K562 (cell line): ENCODE data around the gene DMWD.

Experiments
- ATF3 ChIP-seq, 2 experiments: fragments of 450-650 bp in 1 of 2; sonication (generic) in 1 of 2; formaldehyde crosslinking in 1 of 2; IDR thresholded peaks in 1 of 2; conservative IDR thresholded peaks in 1 of 2; 2 replicates each; pipeline versions ENCODE4 v1.6.1 to v1.8.1; 2016 to 2023; ENCODE audit warnings: mild to moderate bottlenecking in 2 of 2, moderate library complexity in 2 of 2, inconsistent platforms in 1 of 2, missing genetic modification reagents in 1 of 2
- CTCF ChIP-seq, 3 experiments: IDR thresholded peaks in 2 of 3; conservative IDR thresholded peaks in 1 of 3; 2 replicates each; pipeline ENCODE4 v1.5.1; 2011 to 2012; ENCODE audit warnings: low read length in 3 of 3, mild to moderate bottlenecking in 3 of 3, control low read depth in 2 of 3, improper control_type of control experiment in 1 of 3, inconsistent platforms in 1 of 3, low read depth in 1 of 3, mixed read lengths in 1 of 3, moderate library complexity in 1 of 3; ENCODE audit not compliant: insufficient read depth in 2 of 3
- GTF2F1 ChIP-seq: IDR thresholded peaks from 2 replicates; pipeline ENCODE4 v1.6.1; 2011; ENCODE audit warnings: low read depth, low read length, improper control_type of control experiment
- KLF6 ChIP-seq: fragments of 250-450 bp; sonication (Bioruptor Pico); IDR thresholded peaks from 2 replicates; pipeline ENCODE4 v1.4.0; 2020; ENCODE audit warnings: mild to moderate bottlenecking, moderate library complexity, borderline replicate concordance
- NCOA2 ChIP-seq, 2 experiments: fragments of 450-650 bp; IDR thresholded peaks; 2 replicates each; pipeline ENCODE4 v1.6.1; 2018; ENCODE audit warnings: mild to moderate bottlenecking in 2 of 2, moderate library complexity in 1 of 2; ENCODE audit not compliant: partially characterized antibody in 2 of 2
- NFE2L1 ChIP-seq: fragments of 450-650 bp; IDR thresholded peaks from 2 replicates; pipeline ENCODE4 v1.6.1; 2016; ENCODE audit warnings: missing genetic modification characterization, low read depth, mild to moderate bottlenecking, missing compliant biosample characterization, moderate library complexity, borderline replicate concordance
- POLR2A ChIP-seq: fragments of 450-650 bp; conservative IDR thresholded peaks from 2 replicates; pipeline ENCODE4 v1.6.1; 2016
- POLR2AphosphoS5 ChIP-seq: IDR thresholded peaks from 2 replicates; pipeline ENCODE4 v1.6.1; 2011; ENCODE audit warnings: mild to moderate bottlenecking, low read depth, low read length, moderate library complexity; ENCODE audit not compliant: control insufficient read depth, insufficient read depth
- POLR3G ChIP-seq: IDR thresholded peaks from 2 replicates; pipeline ENCODE4 v1.6.1; 2011; ENCODE audit not compliant: insufficient read length, insufficient replicate concordance; ENCODE audit errors: extremely low read depth
- REST ChIP-seq, 2 experiments: fragments of 450-650 bp; formaldehyde crosslinking in 1 of 2; IDR thresholded peaks; 2 replicates each; pipeline versions ENCODE4 v1.4.0 to v1.6.1; 2014 to 2020; ENCODE audit warnings: mild to moderate bottlenecking in 2 of 2, borderline replicate concordance in 1 of 2, low read depth in 1 of 2
- SP2 ChIP-seq: IDR thresholded peaks from 2 replicates; pipeline ENCODE4 v1.6.1; 2011; ENCODE audit warnings: mild to moderate bottlenecking, low read depth, low read length, moderate library complexity; ENCODE audit not compliant: poor library complexity, severe bottlenecking; ENCODE audit errors: extremely low read depth

GRCh38 chr19:45812297-45812696 is 19.7 kb upstream of the DMWD start:
- no peak for TF ChIP-seq GTF2F1
- no peak for TF ChIP-seq NCOA2 (IDR thresholded peaks at IDR 0.05; ENCODE audit: partially characterized antibody in 2 of 2)
- TF ChIP-seq POLR2AphosphoS5 = no peak
- no peak for TF ChIP-seq REST (IDR thresholded peaks at IDR 0.05; ENCODE audit: borderline replicate concordance)
- no peak for TF ChIP-seq REST (CRISPR knock-in tag; IDR thresholded peaks at IDR 0.05; ENCODE audit: low read depth)
- no peak for TF ChIP-seq NFE2L1
- TF ChIP-seq CTCF (IDR thresholded peaks at IDR 0.05 in 2 of 3, conservative IDR thresholded peaks at IDR 0.05 in 1 of 3; ENCODE audit: insufficient read depth in 2 of 3, low read depth in 1 of 3, low read length in 3 of 3) = no peak
- TF ChIP-seq POLR2A = no peak
- no peak for TF ChIP-seq POLR3G
- TF ChIP-seq ATF3 (IDR thresholded peaks at IDR 0.05) = no peak
- TF ChIP-seq ATF3 (CRISPR knock-in tag; conservative IDR thresholded peaks at IDR 0.05) = no peak
- no peak for TF ChIP-seq SP2
- no peak for TF ChIP-seq KLF6 (CRISPR knock-in tag)
